Activated CD4-positive, alpha-beta memory T cell treated with anti-CD3 and anti-CD28 coated beads for 36 hours (primary cell): ENCODE measurements around the gene DALRD3. TPM values are rescaled to one million over a fixed set of nuclear protein-coding genes. Genes with fewer than 3 reads are reported as not detected.
"Not testable (repeated sequence)": the region's sequence is repeated elsewhere in the genome, so short reads cannot be mapped to it uniquely, and the experiment has no call there.

ENCODE experiments used
- CTCF ChIA-PET: fragments of 350-600 bp; sonication (Branson Sonifier 250); formaldehyde crosslinking; loops from one replicate; lab custom pipeline; 2021; ENCODE audit warnings: antibody characterized with exemption, inconsistent platforms; lab: Charles Lee
- POLR2A ChIA-PET: fragments of 350-600 bp; sonication (Branson Sonifier 250); formaldehyde crosslinking; loops from one replicate; lab custom pipeline; 2021; ENCODE audit warnings: antibody characterized with exemption; lab: Charles Lee
- DNase-seq: peaks from one replicate; pipeline ENCODE4 v3.0.0-alpha.2; 2020
- H3K27ac Mint-ChIP-seq: one replicate; pipeline ENCODE4 v1.8.0; 2021; ENCODE audit warnings: mixed read lengths
- H3K27me3 Mint-ChIP-seq: one replicate; pipeline ENCODE4 v1.8.0; 2021; ENCODE audit warnings: mixed read lengths
- H3K36me3 Mint-ChIP-seq: one replicate; pipeline ENCODE4 v1.8.0; 2021; ENCODE audit warnings: mixed read lengths
- H3K4me1 Mint-ChIP-seq: one replicate; pipeline ENCODE4 v1.8.0; 2021; ENCODE audit warnings: low read depth, mixed read lengths
- H3K4me3 Mint-ChIP-seq: one replicate; pipeline ENCODE4 v1.8.0; 2021; ENCODE audit warnings: mild to moderate bottlenecking, mixed read lengths
- H3K9me3 Mint-ChIP-seq: one replicate; pipeline ENCODE4 v1.8.0; 2021; ENCODE audit warnings: mixed read lengths
- intact Hi-C: fragments of 100-400 bp; cut with micrococcal nuclease; formaldehyde crosslinking; loops from one replicate; pipeline ENCODE4 v1.15.1; 2023
- total RNA-seq, 2 experiments: library from RNA; stranded (reverse); gene quantifications; one replicate each; pipeline ENCODE4 v1.2.3, GENCODE V29; 2021

DALRD3 gene
- total RNA-seq, 2 experiments from 2014 or later, result 26.2 to 26.5 TPM

DNA sequence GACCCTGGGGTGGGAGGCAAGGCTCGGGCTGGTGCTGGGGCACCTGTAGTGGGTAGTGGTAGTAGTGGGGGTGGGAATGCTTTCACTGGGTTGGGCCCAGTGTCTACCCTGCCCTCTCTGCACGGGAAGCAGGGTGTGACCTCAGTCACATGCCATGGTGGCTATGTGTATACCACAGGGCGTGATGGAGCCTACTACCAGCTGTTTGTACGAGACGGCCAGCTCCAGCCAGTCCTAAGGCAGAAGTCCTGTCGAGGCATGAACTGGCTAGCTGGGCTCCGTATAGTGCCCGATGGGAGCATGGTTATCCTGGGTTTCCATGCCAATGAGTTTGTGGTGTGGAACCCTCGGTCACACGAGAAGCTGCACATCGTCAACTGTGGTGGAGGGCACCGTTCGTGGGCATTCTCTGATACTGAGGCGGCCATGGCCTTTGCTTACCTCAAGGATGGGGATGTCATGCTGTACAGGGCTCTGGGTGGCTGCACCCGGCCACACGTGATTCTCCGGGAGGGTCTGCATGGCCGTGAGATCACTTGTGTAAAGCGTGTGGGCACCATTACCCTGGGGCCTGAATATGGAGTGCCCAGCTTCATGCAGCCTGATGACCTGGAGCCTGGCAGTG, 5.2 kb downstream of the DALRD3 start:
- Mint-ChIP-seq H3K4me3 (no peak overlapping the region), H3K27me3 (no peaks in the 10 kb centered on the region), H3K36me3 (peaks cover 28% of the 10 kb centered on the region), H3K4me1 (peaks cover 25% of the 10 kb centered on the region), H3K9me3 (no peaks in the 10 kb centered on the region), H3K27ac (no peak overlapping the region)
- CTCF ChIA-PET, result interaction anchor here (1.4 to 3.4 kb wide), 4 partner anchors 8 to 25 kb away, joined by 4 to 32 read pairs (median 14); partner anchors contain the start of genes NDUFAF3 and P4HTM
- no peak for DNase-seq
- POLR2A ChIA-PET, result interaction anchor here (7.8 kb wide), 1 partner anchor 7 kb away, joined by 135 read pairs; the partner anchor contains the start of genes DALRD3 and NDUFAF3
- intact Hi-C loops, result no loop called here

DNA sequence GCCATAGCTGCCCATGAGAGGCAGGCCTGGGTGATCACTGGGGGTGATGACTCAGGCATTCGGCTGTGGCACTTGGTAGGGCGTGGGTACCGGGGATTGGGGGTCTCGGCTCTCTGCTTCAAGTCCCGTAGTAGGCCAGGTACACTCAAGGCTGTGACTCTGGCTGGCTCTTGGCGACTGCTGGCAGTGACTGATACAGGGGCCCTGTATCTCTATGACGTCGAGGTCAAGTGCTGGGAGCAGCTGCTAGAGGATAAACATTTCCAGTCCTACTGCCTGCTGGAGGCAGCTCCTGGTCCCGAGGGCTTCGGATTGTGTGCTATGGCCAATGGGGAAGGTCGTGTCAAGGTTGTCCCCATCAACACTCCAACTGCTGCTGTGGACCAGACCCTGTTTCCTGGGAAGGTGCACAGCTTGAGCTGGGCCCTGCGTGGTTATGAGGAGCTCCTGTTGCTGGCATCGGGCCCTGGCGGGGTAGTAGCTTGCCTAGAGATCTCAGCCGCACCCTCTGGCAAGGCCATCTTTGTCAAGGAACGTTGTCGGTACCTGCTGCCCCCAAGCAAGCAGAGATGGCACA, 5.9 kb downstream of the DALRD3 start:
- intact Hi-C loops, result no loop called here
- Mint-ChIP-seq H3K27ac (no peak overlapping the region), H3K4me1 (peaks cover 29% of the 10 kb centered on the region), H3K36me3 (peaks cover 32% of the 10 kb centered on the region), H3K27me3 (no peaks in the 10 kb centered on the region), H3K9me3 (no peaks in the 10 kb centered on the region), H3K4me3 (no peak overlapping the region)
- ChIA-PET POLR2A (interaction anchor here (0.6 to 7.8 kb wide), 3 partner anchors 7 to 120 kb away, joined by 3 to 135 read pairs (median 5); partner anchors contain the start of genes DALRD3 and NDUFAF3), CTCF (interaction anchor here (1.4 to 3.4 kb wide), 4 partner anchors 9 to 25 kb away, joined by 4 to 22 read pairs (median 8); partner anchors contain the start of gene NDUFAF3)
- no peak for DNase-seq

- peaks cover 22% of the 10 kb centered on the region for H3K36me3 Mint-ChIP-seq
- no peak for DNase-seq
- intact Hi-C loops, result loop anchor here (5.0 kb wide), 1 partner anchor 92 kb away; the partner anchor contains the start of gene ARIH2
- H3K27me3 Mint-ChIP-seq, result no peaks in the 10 kb centered on the region
- H3K9me3 Mint-ChIP-seq, result no peaks in the 10 kb centered on the region
- CTCF ChIA-PET, result interaction anchor here (1.0 to 4.7 kb wide), 5 partner anchors 8 to 84 kb away, joined by 3 to 65 read pairs (median 24); partner anchors contain the start of genes DALRD3, IMPDH2, NDUFAF3 and QRICH1
- H3K27ac Mint-ChIP-seq, result peak overlapping the region; percentile 57
- H3K4me3 Mint-ChIP-seq, result peak overlapping the region; percentile 37
- POLR2A ChIA-PET, result interaction anchor here (7.8 kb wide), 1 partner anchor 11 kb away, joined by 135 read pairs; the partner anchor contains the start of genes DALRD3 and NDUFAF3
- peaks cover 24% of the 10 kb centered on the region for H3K4me1 Mint-ChIP-seq
Observed at GRCh38 chr3:49009396-49009795, 9.0 kb downstream of the DALRD3 start.

- peaks cover 22% of the 10 kb centered on the region for H3K36me3 Mint-ChIP-seq
- POLR2A ChIA-PET, result interaction anchor here (2.7 to 7.8 kb wide), 2 partner anchors 11 to 18 kb away, joined by 46 to 135 read pairs; partner anchors contain the start of genes DALRD3, NDUFAF3 and P4HTM
- H3K27me3 Mint-ChIP-seq, H3K9me3 Mint-ChIP-seq, DNase-seq: not testable (repeated sequence)
- peak overlapping the region; percentile 98 for H3K27ac Mint-ChIP-seq
- CTCF ChIA-PET, result interaction anchor here (0.6 to 4.7 kb wide), 7 partner anchors 8 to 397 kb away, joined by 3 to 65 read pairs (median 19); partner anchors contain the start of genes DALRD3, IMPDH2, NDUFAF3 and P4HTM
- H3K4me1 Mint-ChIP-seq, result peaks cover 24% of the 10 kb centered on the region
- H3K4me3 Mint-ChIP-seq, result peak overlapping the region; percentile 95
- intact Hi-C loops, result loop anchor here (5.0 kb wide), 1 partner anchor 91 kb away; the partner anchor contains the start of gene ARIH2
Observed at GRCh38 chr3:49008627-49009026, 9.8 kb downstream of the DALRD3 start.

DNA sequence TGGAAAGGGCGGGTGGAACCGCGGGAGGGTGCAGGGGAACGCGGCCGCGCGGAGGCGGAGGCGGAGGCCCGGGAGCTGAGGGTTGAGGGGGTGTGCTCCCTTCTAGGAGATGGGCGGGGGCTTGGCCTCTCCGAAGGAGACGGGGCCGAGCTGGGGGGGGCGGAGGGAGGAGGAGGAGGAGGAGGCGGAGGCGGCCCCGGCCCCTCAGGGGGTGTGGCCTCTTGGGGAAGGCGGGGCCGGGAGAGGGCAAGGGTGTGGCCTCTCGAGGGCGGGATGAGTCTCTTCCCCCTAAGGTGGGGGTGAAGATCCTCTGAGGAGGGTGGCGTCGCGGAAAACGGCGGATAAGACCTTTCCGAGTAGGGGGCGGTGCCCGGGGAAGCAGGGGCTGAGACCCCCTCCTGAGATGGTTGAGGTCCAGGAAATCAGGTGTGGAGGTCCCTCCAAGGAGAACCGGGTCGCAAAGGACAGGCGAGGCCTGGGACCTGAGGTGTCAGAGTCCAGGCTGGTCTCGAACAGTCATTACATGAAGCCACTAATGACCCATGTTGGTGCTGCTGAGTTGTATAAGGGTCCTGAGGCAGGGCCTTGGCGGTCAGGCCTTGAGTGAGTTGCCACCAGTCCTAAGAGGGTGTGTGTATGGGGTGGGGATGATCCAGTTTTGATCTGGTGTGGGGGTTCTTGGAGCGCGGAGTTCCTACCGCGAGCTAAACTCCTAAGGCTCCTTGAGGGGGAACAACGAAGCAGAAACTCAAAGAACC, 10.4 kb downstream of the DALRD3 start:
- no peaks in the 10 kb centered on the region for H3K27me3 Mint-ChIP-seq
- intact Hi-C loops, result loop anchor here (1.0 to 5.0 kb wide), 5 partner anchors 13 to 451 kb away; partner anchors contain the start of genes ARIH2 and PFKFB4
- H3K36me3 Mint-ChIP-seq, result peaks cover 22% of the 10 kb centered on the region
- peak overlapping the region; percentile 95 for H3K4me3 Mint-ChIP-seq
- POLR2A ChIA-PET, result interaction anchor here (1.0 to 7.8 kb wide), 9 partner anchors 12 to 404 kb away, joined by 3 to 135 read pairs (median 13); partner anchors contain the start of genes ARIH2, DALRD3, IMPDH2 and NDUFAF3
- no peaks in the 10 kb centered on the region for H3K9me3 Mint-ChIP-seq
- DNase-seq, result peak; percentile 92
- CTCF ChIA-PET, result interaction anchor here (0.6 to 4.7 kb wide), 12 partner anchors 9 to 398 kb away, joined by 3 to 65 read pairs (median 11); partner anchors contain the start of genes DALRD3, NDUFAF3, P4HTM and QRICH1
- peaks cover 21% of the 10 kb centered on the region for H3K4me1 Mint-ChIP-seq
- H3K27ac Mint-ChIP-seq, result peak overlapping the region; percentile 98

- POLR2A ChIA-PET, result interaction anchor here (0.5 to 7.8 kb wide), 13 partner anchors 12 to 462 kb away, joined by 3 to 135 read pairs (median 4); partner anchors contain the start of genes ARIH2, DALRD3, IMPDH2 and NDUFAF3
- DNase-seq, result peak; percentile 99
- Mint-ChIP-seq H3K9me3 (no peaks in the 10 kb centered on the region), H3K4me1 (peaks cover 21% of the 10 kb centered on the region), H3K36me3 (peaks cover 21% of the 10 kb centered on the region), H3K4me3 (peak within 1 kb of the TSS; percentile 95), H3K27ac (peak within 1 kb of the TSS; percentile 98), H3K27me3 (no peaks in the 10 kb centered on the region)
- intact Hi-C loops, result loop anchor here (1.0 to 5.0 kb wide), 5 partner anchors 14 to 450 kb away; partner anchors contain the start of genes ARIH2 and PFKFB4
- CTCF ChIA-PET, result interaction anchor here (0.6 to 4.7 kb wide), 18 partner anchors 10 to 1145 kb away, joined by 3 to 65 read pairs (median 4); partner anchors contain the start of genes DALRD3, NDUFAF3, P4HTM and QRICH1
Observed at GRCh38 chr3:49007068-49007770, 11.2 kb downstream of the DALRD3 start, which contains the start of gene WDR6. TSS of gene WDR6 (plus strand) at chr3:49007391. CDS start at chr3:49007432, 41 bp downstream.

- Mint-ChIP-seq H3K27me3 (no peaks in the 10 kb centered on the region), H3K4me1 (peaks cover 21% of the 10 kb centered on the region), H3K27ac (peak overlapping the region; percentile 98), H3K9me3 (no peaks in the 10 kb centered on the region), H3K4me3 (peak overlapping the region; percentile 95), H3K36me3 (peaks cover 15% of the 10 kb centered on the region)
- CTCF ChIA-PET, result interaction anchor here (0.6 to 4.7 kb wide), 17 partner anchors 10 to 1144 kb away, joined by 3 to 65 read pairs (median 4); partner anchors contain the start of genes DALRD3, NDUFAF3, P4HTM and QRICH1
- DNase-seq, result peak; percentile 28
- POLR2A ChIA-PET, result interaction anchor here (0.6 to 7.8 kb wide), 10 partner anchors 11 to 342 kb away, joined by 3 to 135 read pairs (median 10); partner anchors contain the start of genes ARIH2, DALRD3, IMPDH2 and NDUFAF3
- intact Hi-C loops, result loop anchor here (1.0 to 5.0 kb wide), 5 partner anchors 15 to 450 kb away; partner anchors contain the start of genes ARIH2 and PFKFB4
Observed at GRCh38 chr3:49006408-49007067, 11.8 kb downstream of the DALRD3 start.

DNA sequence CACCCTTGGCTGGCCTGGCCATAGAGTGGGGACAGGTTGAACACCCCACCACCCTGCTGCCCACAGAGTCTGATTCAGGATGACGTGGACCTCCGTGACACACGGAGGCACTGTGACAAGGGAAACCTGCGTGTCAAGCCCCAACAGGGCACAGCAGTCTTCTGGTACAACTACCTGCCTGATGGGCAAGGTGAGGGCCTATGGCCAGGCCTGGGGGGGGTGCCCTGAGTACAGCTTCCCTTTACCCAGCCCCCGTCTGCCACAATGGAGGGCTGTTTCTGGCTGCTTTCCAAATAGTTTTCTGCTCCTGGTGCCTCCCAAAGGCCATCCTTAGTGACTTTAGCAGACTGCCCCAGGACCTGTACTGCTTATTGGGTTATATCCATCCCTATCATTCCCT, 12.4 kb downstream of the DALRD3 start:
- H3K4me1 Mint-ChIP-seq, result peaks cover 21% of the 10 kb centered on the region
- POLR2A ChIA-PET, result interaction anchor here (2.4 to 7.8 kb wide), 3 partner anchors 14 to 23 kb away, joined by 20 to 135 read pairs (median 46); partner anchors contain the start of genes DALRD3, IMPDH2, NDUFAF3 and P4HTM
- H3K27ac Mint-ChIP-seq, result no peak overlapping the region

GRCh38 chr3:49005303-49005680, 13.1 kb downstream of the DALRD3 start:
- POLR2A ChIA-PET, result no interaction called here
- intact Hi-C loops, result loop anchor here (5.0 kb wide), 1 partner anchor 88 kb away; the partner anchor contains the start of gene ARIH2
- no peak overlapping the region for H3K27ac Mint-ChIP-seq
- no peak overlapping the region for H3K4me3 Mint-ChIP-seq
- peaks cover 13% of the 10 kb centered on the region for H3K36me3 Mint-ChIP-seq
- H3K4me1 Mint-ChIP-seq, result peaks cover 21% of the 10 kb centered on the region
- CTCF ChIA-PET, result interaction anchor here (0.6 to 4.3 kb wide), 3 partner anchors 14 to 82 kb away, joined by 3 to 65 read pairs (median 3); partner anchors contain the start of gene NDUFAF3
- no peaks in the 10 kb centered on the region for H3K9me3 Mint-ChIP-seq
- H3K27me3 Mint-ChIP-seq, result no peaks in the 10 kb centered on the region
- no peak for DNase-seq

More for the DNA sequence above, 12.4 kb downstream of the DALRD3 start:
- Mint-ChIP-seq H3K27me3 (no peaks in the 10 kb centered on the region), H3K36me3 (peaks cover 13% of the 10 kb centered on the region), H3K4me3 (peak overlapping the region; percentile 95), H3K9me3 (no peaks in the 10 kb centered on the region)
- intact Hi-C loops, result loop anchor here (2.0 to 5.0 kb wide), 2 partner anchors 89 to 449 kb away; partner anchors contain the start of genes ARIH2 and PFKFB4
- DNase-seq, result no peak
- CTCF ChIA-PET, result interaction anchor here (0.7 to 4.7 kb wide), 4 partner anchors 15 to 19 kb away, joined by 3 to 65 read pairs (median 23); partner anchors contain the start of gene NDUFAF3
